GM12892 (cell line): ENCODE results near the gene RHD.

Experiments
- POLR2A ChIP-seq: IDR thresholded peaks from 2 replicates; pipeline ENCODE4 v1.6.1; 2011; ENCODE audit warnings: low read depth, low read length, control low read depth
- TAF1 ChIP-seq: IDR thresholded peaks from 2 replicates; pipeline ENCODE4 v1.6.1; 2011; ENCODE audit warnings: low read depth, mild to moderate bottlenecking, control low read depth, low read length, borderline replicate concordance

DNA sequence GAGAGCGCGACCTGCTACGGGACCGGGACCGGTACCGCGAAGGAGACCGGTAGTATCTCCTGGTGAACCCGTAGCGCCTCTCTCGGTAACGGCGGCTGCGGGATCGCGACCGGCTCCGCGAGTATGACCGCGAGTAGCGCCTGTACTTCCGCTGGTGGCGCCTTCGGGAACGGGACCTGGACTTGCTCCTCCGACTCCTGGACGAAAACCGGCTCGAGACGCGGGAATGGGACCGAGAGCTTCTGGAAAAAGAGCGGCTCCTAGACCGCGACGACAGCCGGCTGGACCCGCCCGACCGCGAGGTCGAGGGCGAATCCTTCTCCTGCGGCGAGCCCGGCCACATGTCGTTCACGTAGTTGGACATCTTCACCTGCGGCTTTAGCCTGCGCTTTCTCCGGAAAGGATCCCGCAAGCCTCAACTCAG is 25.7 kb upstream of the RHD start:
- TF ChIP-seq POLR2A (no peak), TAF1 (no peak)
